ENCODE data around the gene TIMP2. TPM values are rescaled to one million over a fixed set of nuclear protein-coding genes. Genes with fewer than 3 reads are reported as not detected.

TIMP2 gene, protein sequence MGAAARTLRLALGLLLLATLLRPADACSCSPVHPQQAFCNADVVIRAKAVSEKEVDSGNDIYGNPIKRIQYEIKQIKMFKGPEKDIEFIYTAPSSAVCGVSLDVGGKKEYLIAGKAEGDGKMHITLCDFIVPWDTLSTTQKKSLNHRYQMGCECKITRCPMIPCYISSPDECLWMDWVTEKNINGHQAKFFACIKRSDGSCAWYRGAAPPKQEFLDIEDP
- 56.0 TPM for total RNA-seq

DNA sequence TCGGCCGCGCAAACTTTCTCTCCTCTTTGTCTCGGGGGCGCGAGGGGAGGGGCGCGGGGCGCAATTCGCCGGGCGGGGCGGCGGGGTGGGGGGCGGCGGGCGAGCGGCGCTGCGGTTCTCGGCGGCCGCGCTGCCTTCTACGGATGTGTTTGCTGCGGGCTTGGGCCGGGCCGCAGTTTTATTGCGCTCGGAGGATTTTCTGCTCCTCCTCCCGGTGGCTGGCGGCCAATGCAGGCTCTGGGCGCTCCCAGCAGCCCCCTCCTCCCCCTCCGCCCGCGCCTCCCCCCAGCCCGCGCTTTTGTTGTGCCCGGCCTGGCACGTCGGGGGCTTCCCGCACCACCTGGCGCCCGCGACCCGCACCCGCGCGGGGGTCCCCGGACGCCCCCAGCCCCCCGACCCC is at the start of gene TIMP2:
TSS of gene TIMP2 (minus strand) at position 154 of the 400 bp plus-strand sequence. CDS start 299 bp downstream, outside the sequence.

DNA sequence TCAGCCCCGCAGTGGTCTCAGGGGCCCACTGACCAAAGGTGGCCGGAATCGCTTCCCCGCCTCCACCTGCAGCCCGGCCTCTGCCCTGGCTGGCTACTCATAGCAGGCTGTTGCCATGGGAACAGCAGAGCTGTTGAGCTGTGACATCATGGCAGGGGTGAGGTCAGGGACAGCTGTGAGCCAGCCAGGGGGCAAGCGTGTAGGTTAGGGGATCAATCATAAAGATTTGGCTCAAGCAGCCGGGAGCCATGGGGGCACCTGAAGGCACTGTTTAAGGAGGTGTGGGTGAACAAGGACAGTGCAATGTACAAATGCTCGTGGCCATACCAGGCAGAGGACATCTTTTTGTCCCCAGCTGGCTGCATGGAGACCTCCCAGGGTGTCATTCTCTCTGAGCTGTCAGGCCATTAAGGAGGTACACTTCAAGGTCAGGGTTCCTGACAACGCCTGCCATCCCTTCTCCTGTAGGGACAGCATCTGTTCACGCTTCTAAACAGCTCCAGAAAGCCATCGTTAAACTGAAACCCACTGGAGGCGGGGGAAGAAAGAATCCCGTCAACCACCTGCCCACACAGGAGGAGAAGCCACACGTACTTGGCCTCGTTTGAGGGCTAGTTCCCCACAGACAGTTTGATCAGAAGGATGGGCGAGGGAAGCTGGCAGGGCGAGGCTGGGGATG is 21.9 kb downstream of the TIMP2 start, which contains the start of gene CEP295NL:
TSS of gene CEP295NL (minus strand) at position 101 of the 679 bp plus-strand sequence. CDS start 1,373 bp downstream, outside the sequence.

DNA sequence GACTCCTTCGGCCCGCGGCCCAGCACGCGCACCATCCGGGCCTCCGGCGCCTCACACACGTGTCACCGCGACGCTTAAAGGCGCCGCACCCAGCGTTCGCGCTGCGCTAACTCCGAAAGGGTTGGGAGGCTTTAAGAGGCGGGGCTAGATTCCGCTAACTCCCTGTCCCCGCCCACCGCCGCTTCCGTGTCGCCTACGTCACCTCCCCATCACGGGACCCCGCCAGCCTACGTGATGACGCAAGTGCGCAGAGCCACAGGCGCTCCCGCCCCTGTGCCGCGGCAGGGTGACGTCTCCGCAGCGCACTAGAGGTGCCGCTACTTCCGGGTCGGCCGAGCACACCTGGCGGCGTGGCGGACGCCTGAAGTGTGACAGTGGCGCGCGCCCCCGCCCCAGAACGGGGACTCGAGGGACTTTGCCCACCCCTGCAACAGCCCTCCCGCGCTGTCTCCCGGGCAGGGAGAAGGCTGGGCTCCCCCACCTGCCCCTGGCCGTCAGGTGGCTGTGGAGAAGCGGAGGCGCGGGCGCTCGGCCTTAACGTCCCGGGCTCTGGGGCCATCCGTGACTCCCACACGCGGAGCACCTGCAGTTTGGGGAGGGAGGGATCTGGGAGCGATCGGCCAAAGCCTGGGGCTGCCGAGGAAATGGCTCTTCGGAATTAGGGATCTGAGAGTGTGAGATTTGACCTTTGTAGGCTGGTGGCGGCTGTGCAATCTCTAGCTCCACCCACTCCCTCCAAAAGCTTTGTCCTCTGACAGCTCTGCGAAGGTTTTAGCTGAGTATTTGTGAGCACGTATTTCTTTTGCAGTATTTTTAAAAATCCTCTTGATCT is 84.2 kb downstream of the TIMP2 start, which contains the start of gene USP36:
TSS of gene USP36 (minus strand) at position 35 of the 832 bp plus-strand sequence. CDS start 4,451 bp downstream, outside the sequence.

Other genes starting within 250 kb of the TIMP2 start
- 102 TPM for gene CYTH1, start 143.1 kb downstream of the TIMP2 start, total RNA-seq
- 32.9 TPM for gene USP36, start 84.6 kb downstream of the TIMP2 start, total RNA-seq
- gene CEP295NL, start 22.2 kb downstream of the TIMP2 start, total RNA-seq = 6.3 TPM
- gene LGALS3BP, start 54.5 kb upstream of the TIMP2 start, total RNA-seq = 17.5 TPM
- gene CANT1, start 84.4 kb upstream of the TIMP2 start, total RNA-seq = 19.4 TPM
- gene C1QTNF1, start 98.8 kb upstream of the TIMP2 start, total RNA-seq = 0.94 TPM
- gene ENGASE, start 149.4 kb upstream of the TIMP2 start, total RNA-seq = 25.7 TPM